Activated T-cell treated with anti-CD3 and anti-CD28 coated beads, Interleukin-2, amount 50 U/mL, for 4 hours (primary cell): ENCODE data around the gene PDZD2. TPM values are rescaled to one million over a fixed set of nuclear protein-coding genes. Genes with fewer than 3 reads are reported as not detected.
"Not testable (repeated sequence)": the region's sequence is repeated elsewhere in the genome, so short reads cannot be mapped to it uniquely, and the experiment has no call there.

Experiments
- ATAC-seq, 2 donors: fragments of 200-7000 bp; cut with Tn5 transposase; one replicate each; pipeline ENCODE4 v1.10.0; 2021
- DNase-seq: peaks from one replicate; pipeline ENCODE4 v3.0.0-alpha.2; 2020
- H3K27me3 Mint-ChIP-seq: one replicate; pipeline ENCODE4 v1.8.0; 2021; ENCODE audit warnings: low read depth, mixed read lengths
- H3K36me3 Mint-ChIP-seq: one replicate; pipeline ENCODE4 v1.8.0; 2022; ENCODE audit warnings: mixed read lengths; ENCODE audit not compliant: insufficient read depth
- H3K4me1 Mint-ChIP-seq: one replicate; pipeline ENCODE4 v1.8.0; 2021; ENCODE audit warnings: low read depth, mixed read lengths
- H3K4me3 Mint-ChIP-seq: one replicate; pipeline ENCODE4 v1.8.0; 2021; ENCODE audit warnings: mild to moderate bottlenecking, moderate library complexity, mixed read lengths
- H3K9me3 Mint-ChIP-seq: one replicate; pipeline ENCODE4 v1.8.0; 2021; ENCODE audit warnings: mixed read lengths
- total RNA-seq, 3 donors: library from RNA; stranded (reverse); gene quantifications; one replicate each; pipeline ENCODE4 v1.2.1, GENCODE V29; 2021

PDZD2 gene
- total RNA-seq, 3 donors from 2014 or later, result 0.03 to 0.24 (median 0.05) TPM

DNA sequence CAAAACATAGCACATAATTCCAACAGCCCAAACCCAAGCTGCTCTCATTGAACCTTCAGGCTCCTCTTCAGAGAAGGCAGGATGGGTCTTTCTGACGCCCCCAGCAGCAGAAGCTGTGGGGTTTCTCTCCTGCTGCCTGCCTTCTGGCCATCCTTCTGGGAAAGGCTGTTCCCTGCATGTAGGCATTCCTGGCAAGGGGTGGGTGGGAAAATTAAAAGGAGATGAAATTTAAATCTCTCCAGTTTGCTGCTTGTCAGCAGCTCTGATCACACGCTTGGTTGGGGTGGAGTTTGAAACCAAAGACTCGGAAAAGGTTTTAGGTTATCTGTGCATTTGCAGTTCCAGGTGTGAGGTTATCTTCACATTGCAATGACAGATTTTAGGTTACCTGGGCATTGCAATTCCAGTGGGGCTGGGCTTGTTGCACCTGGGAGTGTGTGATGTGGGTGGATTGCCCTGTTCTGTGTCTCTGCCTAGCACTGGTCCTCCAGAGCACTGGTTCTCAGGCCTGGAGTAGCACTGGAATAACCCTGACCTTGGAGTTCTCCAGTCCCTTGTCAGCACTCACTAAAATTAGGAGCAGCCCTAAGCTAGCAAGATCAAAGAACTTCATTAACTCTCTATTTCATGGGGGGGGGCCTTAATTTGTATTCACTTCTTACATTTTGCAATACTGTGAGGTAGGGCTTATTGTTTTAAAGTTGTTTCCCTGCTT, 109.7 kb downstream of the PDZD2 start:
- Mint-ChIP-seq H3K36me3 (no peaks in the 10 kb centered on the region), H3K4me3 (no peak overlapping the region), H3K27me3 (no peaks in the 10 kb centered on the region), H3K4me1 (no peaks in the 10 kb centered on the region), H3K9me3 (no peaks in the 10 kb centered on the region)
- ATAC-seq (no peak), DNase-seq (no peak)

GRCh38 chr5:31750215-31750614, 111.3 kb downstream of the PDZD2 start:
- no peak for ATAC-seq
- DNase-seq, result no peak
- Mint-ChIP-seq H3K4me1 (no peaks in the 10 kb centered on the region), H3K4me3 (no peak overlapping the region), H3K36me3 (no peaks in the 10 kb centered on the region), H3K27me3 (no peaks in the 10 kb centered on the region), H3K9me3 (no peaks in the 10 kb centered on the region)

GRCh38 chr5:31751610-31752009, 112.7 kb downstream of the PDZD2 start:
- Mint-ChIP-seq H3K4me3 (no peak overlapping the region), H3K36me3 (no peaks in the 10 kb centered on the region), H3K27me3 (no peaks in the 10 kb centered on the region), H3K9me3 (no peaks in the 10 kb centered on the region), H3K4me1 (no peaks in the 10 kb centered on the region)
- DNase-seq (no peak), ATAC-seq (no peak)

DNA sequence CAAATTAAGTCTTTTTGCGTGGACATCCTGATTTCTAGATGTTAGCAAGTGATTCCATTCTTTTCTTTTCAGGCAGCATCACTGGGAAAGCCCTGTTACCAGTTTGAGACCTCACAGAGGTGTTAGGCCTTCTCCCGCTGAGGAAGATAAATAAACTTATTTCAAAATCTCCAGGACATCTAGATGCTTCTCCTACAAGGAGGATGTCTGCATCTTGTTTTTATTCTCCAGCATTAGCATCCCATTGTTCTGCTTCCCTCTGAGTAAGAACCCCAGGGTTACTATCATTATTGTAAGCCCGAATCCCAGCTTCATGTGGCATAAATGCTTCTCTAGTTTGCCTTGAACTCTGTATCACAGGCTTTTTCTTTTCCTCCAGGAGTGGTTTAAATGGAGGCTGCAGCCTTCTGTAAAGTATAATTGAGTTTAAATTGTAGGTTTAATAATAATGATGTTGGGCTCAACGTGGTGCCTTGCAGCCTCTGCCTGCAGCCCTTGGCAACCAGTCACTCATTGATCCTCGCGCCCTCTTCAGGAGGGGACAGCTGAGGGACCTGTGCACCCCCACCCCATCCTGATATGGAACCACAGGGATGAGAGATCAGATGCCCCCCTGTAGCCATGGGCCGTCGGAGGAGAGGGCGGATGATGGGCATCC, 114.9 kb downstream of the PDZD2 start:
- no peaks in the 10 kb centered on the region for H3K9me3 Mint-ChIP-seq
- no peak for ATAC-seq
- DNase-seq, result no peak
- H3K4me1 Mint-ChIP-seq, result no peaks in the 10 kb centered on the region
- no peak overlapping the region for H3K4me3 Mint-ChIP-seq
- no peaks in the 10 kb centered on the region for H3K27me3 Mint-ChIP-seq
- H3K36me3 Mint-ChIP-seq, result no peaks in the 10 kb centered on the region

GRCh38 chr5:31754358-31754704, 115.4 kb downstream of the PDZD2 start:
- H3K36me3 Mint-ChIP-seq, result no peaks in the 10 kb centered on the region
- H3K4me1 Mint-ChIP-seq, result no peaks in the 10 kb centered on the region
- DNase-seq, result no peak
- no peaks in the 10 kb centered on the region for H3K27me3 Mint-ChIP-seq
- no peak overlapping the region for H3K4me3 Mint-ChIP-seq
- no peak for ATAC-seq
- no peaks in the 10 kb centered on the region for H3K9me3 Mint-ChIP-seq

DNA sequence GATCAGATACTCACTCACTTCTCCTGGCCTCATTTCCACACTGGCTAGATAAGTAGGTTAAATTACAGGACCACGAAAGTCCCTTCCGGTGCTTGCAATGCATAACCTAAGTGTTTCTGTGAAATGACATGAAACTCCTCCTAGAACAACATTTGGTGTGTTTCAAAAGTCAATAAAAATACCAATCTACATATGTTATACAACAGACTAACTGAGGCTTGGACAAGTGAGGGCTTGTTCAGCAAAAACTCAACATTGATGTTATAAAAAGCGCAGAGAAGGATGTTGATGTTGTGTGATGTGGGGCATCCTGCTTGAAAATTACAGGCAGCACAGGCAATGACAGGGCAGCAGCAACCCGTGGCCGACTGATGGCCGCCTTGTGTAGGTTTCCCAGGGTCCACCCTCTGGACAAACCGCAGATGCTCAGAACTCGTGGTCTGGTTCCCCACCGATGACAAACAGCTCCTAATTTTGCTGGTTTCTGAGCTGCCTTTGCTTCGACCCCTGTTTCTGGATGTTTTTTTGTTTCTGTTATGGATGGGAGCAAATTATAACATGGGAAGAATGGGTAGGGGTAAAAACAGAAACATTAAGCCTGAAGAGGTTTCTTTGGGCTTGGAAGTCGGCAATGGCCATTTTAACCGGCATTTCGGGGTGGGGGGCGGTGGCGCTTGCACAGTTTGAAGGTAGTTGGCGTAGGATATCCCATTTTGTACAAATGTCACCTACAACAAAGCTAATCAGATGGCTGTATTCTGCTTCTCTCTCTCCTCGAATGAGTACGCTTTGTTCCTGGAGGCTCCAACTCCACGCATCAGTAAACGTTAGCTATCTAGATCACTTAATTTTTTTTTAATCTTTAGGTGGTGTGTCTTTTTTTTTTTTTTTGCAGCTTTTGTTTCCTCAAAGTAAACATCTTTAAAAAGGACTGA, 116.1 kb downstream of the PDZD2 start:
- Mint-ChIP-seq H3K36me3 (no peaks in the 10 kb centered on the region), H3K27me3 (no peaks in the 10 kb centered on the region), H3K4me1 (no peaks in the 10 kb centered on the region), H3K4me3 (no peak overlapping the region), H3K9me3 (no peaks in the 10 kb centered on the region)
- ATAC-seq, result no peak
- DNase-seq, result no peak

GRCh38 chr5:31755676-31756230, 116.8 kb downstream of the PDZD2 start:
- no peak for ATAC-seq
- H3K27me3 Mint-ChIP-seq, result no peaks in the 10 kb centered on the region
- DNase-seq, result no peak
- no peaks in the 10 kb centered on the region for H3K9me3 Mint-ChIP-seq
- H3K36me3 Mint-ChIP-seq, result no peaks in the 10 kb centered on the region
- no peaks in the 10 kb centered on the region for H3K4me1 Mint-ChIP-seq
- no peak overlapping the region for H3K4me3 Mint-ChIP-seq

DNA sequence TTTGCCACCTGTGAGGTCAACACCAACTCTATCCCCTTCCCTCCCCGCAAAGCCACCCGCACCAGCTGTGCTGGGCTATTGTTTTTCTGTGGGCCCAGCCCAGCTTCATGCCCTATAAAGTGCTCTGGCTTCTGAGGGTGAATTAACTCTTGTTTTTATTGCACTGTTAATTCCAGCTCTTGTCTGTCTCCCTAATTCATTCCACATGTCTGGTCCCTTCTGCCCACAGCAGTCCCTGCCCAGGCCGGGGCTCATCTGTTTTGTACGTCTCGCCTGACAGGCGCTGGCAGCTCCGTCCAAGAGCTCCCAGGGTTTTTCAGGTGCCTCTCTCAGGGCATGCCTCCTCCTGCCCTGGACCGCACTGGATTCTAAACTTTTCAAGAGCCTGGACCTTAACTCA, 118.9 kb downstream of the PDZD2 start:
- H3K27me3 Mint-ChIP-seq, result no peaks in the 10 kb centered on the region
- DNase-seq (no peak), ATAC-seq (no peak)
- H3K9me3 Mint-ChIP-seq, result no peaks in the 10 kb centered on the region
- no peaks in the 10 kb centered on the region for H3K4me1 Mint-ChIP-seq
- no peaks in the 10 kb centered on the region for H3K36me3 Mint-ChIP-seq
- H3K4me3 Mint-ChIP-seq, result no peak overlapping the region

DNA sequence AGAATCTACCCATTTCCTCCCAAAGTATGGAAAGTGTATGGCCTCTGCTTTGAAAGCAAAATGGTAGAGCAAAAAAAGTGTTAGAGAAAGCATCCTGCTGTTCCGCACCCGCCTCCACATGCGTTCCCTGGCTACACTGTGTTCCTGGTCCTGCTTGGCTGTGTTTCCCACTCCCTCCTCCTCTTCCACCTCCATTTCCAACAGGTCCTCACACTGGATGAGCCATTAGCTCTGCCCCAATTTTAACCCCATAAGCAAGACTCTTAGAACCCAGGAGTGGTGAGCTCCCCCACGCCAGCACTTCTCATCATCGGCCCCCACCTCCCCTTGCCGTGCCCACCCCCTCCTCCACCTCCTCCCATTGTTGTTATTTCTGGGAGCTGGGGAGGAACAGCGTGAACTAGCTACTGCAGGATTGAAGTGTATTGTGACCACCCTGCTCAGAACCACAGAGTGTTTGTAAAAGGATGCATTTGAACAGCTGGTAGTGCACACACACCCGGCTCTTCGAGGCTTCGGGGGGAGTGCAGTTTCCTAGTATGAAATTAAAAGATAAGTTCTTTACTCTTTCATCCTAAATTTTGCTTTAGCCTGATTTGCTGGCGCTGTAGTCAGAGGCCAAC, 120.0 kb downstream of the PDZD2 start:
- Mint-ChIP-seq H3K4me3 (no peak overlapping the region), H3K27me3 (no peaks in the 10 kb centered on the region), H3K4me1 (no peaks in the 10 kb centered on the region), H3K36me3 (no peaks in the 10 kb centered on the region), H3K9me3 (no peaks in the 10 kb centered on the region)
- no peak for ATAC-seq
- DNase-seq, result no peak

- DNase-seq, result no peak
- Mint-ChIP-seq H3K36me3 (no peaks in the 10 kb centered on the region), H3K9me3 (no peaks in the 10 kb centered on the region), H3K27me3 (no peaks in the 10 kb centered on the region), H3K4me3 (no peak overlapping the region), H3K4me1 (no peaks in the 10 kb centered on the region)
- ATAC-seq, result no peak
These were observed 121.0 kb downstream of the PDZD2 start for GRCh38 chr5:31759925-31760324.

- Mint-ChIP-seq H3K9me3 (no peaks in the 10 kb centered on the region), H3K36me3 (no peaks in the 10 kb centered on the region), H3K4me1 (no peaks in the 10 kb centered on the region), H3K27me3 (no peaks in the 10 kb centered on the region), H3K4me3 (no peak overlapping the region)
- DNase-seq (no peak), ATAC-seq (no peak)
These were observed 122.9 kb downstream of the PDZD2 start for GRCh38 chr5:31761877-31762276.

DNA sequence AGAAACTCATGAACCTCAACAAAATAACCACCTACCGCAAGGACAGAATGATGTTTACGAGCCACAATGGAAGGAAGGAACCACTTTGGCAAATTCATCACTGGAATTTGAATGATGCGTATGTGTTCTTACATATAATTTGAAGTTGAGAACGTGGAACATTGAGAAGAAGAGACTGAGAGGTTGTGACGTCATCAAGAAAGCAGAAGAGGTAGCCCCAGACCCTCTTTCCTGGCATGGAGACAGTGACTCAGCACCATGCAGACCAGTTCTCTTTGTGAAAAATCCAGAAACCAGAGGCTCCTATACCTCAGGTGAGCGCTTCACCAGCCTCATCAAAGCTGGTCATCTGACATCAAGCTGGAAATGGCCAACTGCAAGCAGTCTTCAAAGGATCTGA, 124.5 kb downstream of the PDZD2 start:
- no peak for ATAC-seq
- Mint-ChIP-seq H3K4me1 (no peaks in the 10 kb centered on the region), H3K4me3 (no peak overlapping the region), H3K9me3 (no peaks in the 10 kb centered on the region), H3K36me3 (no peaks in the 10 kb centered on the region), H3K27me3 (no peaks in the 10 kb centered on the region)
- no peak for DNase-seq

- H3K9me3 Mint-ChIP-seq, ATAC-seq, H3K36me3 Mint-ChIP-seq, DNase-seq, H3K4me1 Mint-ChIP-seq, H3K27me3 Mint-ChIP-seq, H3K4me3 Mint-ChIP-seq: not testable (repeated sequence)
These were observed 125.8 kb downstream of the PDZD2 start for GRCh38 chr5:31764687-31765086.

- ATAC-seq, result no peak
- Mint-ChIP-seq H3K9me3 (no peaks in the 10 kb centered on the region), H3K36me3 (no peaks in the 10 kb centered on the region), H3K4me3 (no peak overlapping the region), H3K27me3 (no peaks in the 10 kb centered on the region), H3K4me1 (no peaks in the 10 kb centered on the region)
- DNase-seq, result no peak
These were observed 128.6 kb downstream of the PDZD2 start for GRCh38 chr5:31767335-31768031.
